Lung (tissue), 12 donors: ENCODE results near the gene DEPDC5. TPM values are rescaled to one million over a fixed set of nuclear protein-coding genes. Genes with fewer than 3 reads are reported as not detected.
A peak's percentile ranks its signal among the peaks of the same experiment; 100 is the strongest.
"Not testable (repeated sequence)": the region's sequence is repeated elsewhere in the genome, so short reads cannot be mapped to it uniquely, and the experiment has no call there.

Experiments
- ATAC-seq: fragments of 200-7000 bp; cut with Tn5 transposase; one replicate; pipeline ENCODE4 v1.9.1; 2020; ENCODE audit warnings: moderate number of reproducible peaks; ENCODE audit not compliant: insufficient read depth, low FRiP score
- DNase-seq, 3 donors: peaks; one replicate each; pipeline ENCODE4 v3.0.0-alpha.2; 2013 to 2017
- H3K27ac ChIP-seq, 2 donors: one replicate each; pipeline ENCODE4 v1.5.1; 2013; ENCODE audit warnings: mild to moderate bottlenecking in 2 of 2, moderate library complexity in 2 of 2, control low read depth in 1 of 2, inconsistent platforms in 1 of 2, low read depth in 1 of 2, low read length in 1 of 2
- H3K27me3 ChIP-seq, 3 donors: one replicate each; pipeline ENCODE4 v1.5.1; 2013; ENCODE audit warnings: low read length in 2 of 3; ENCODE audit not compliant: control insufficient read depth in 3 of 3, insufficient read depth in 3 of 3
- H3K36me3 ChIP-seq, 4 donors: one replicate each; pipeline ENCODE4 v1.5.1; 2013; ENCODE audit warnings: low read length in 4 of 4, mild to moderate bottlenecking in 1 of 4, moderate library complexity in 1 of 4; ENCODE audit not compliant: control insufficient read depth in 4 of 4, insufficient read depth in 4 of 4
- H3K4me1 ChIP-seq, 5 donors: one replicate each; pipeline ENCODE4 v1.5.1; 2013; ENCODE audit warnings: low read length in 5 of 5, mild to moderate bottlenecking in 2 of 5, moderate library complexity in 1 of 5; ENCODE audit not compliant: control insufficient read depth in 5 of 5, insufficient read depth in 5 of 5
- H3K4me3 ChIP-seq: one replicate; pipeline ENCODE4 v1.5.1; 2013; ENCODE audit warnings: mild to moderate bottlenecking, control low read depth, moderate library complexity
- H3K9ac ChIP-seq, 2 donors: one replicate each; pipeline ENCODE4 v1.5.1; 2013; ENCODE audit warnings: low read length in 2 of 2, control low read depth in 1 of 2; ENCODE audit not compliant: insufficient read depth in 1 of 2
- H3K9me3 ChIP-seq, 4 donors: one replicate each; pipeline ENCODE4 v1.5.1; 2013; ENCODE audit warnings: low read length in 3 of 4, mild to moderate bottlenecking in 1 of 4, moderate library complexity in 1 of 4; ENCODE audit not compliant: control insufficient read depth in 4 of 4, insufficient read depth in 3 of 4
- CTCF ChIP-seq: IDR thresholded peaks from 2 replicates; pipeline ENCODE4 v1.5.1; 2012; ENCODE audit warnings: mild to moderate bottlenecking; ENCODE audit errors: control extremely low read depth, extremely low read depth
- WGBS, 2 donors: extraction: QIAGEN DNeasy Blood & Tissue Kit; methylation state at CpG; one replicate each; pipeline ENCODE4 v1.1.7; 2013; 5-methylcytosine and 5-hydroxymethylcytosine counted together
- polyA plus RNA-seq, 2 donors: library from polyadenylated mRNA; stranded (reverse); fragments of 200-250 nt; gene quantifications; one replicate each; pipeline ENCODE4 v1.2.1, GENCODE V29; 2013
- total RNA-seq, 2 donors: library from RNA; depleted of rRNA in 1 of 2; stranded (reverse); fragments of >200 nt in 1 of 2; gene quantifications; one replicate each; pipeline ENCODE4 v1.2.1, GENCODE V29; 2014 to 2021
- donor health status: control.
- donor health status: control.
- donor health status: Bipolar disorder and iron deficiency.
- donor health status: healthy.
- donor health status: DM: yes; HTN: yes; CAD: no.

DEPDC5 gene
- total and polyA plus RNA-seq, 4 donors = 6.6 to 29.0 (median 16.3) TPM

- H3K4me3 ChIP-seq = no peak overlapping the region
- WGBS, 2 donors = 14 to 46% methylated on average over 2 of the region's 2 CpGs
- H3K4me1 ChIP-seq = peaks cover 0 to 5% (median 0%) of the 10 kb centered on the region in 5 donors
- no peak overlapping the region for H3K27ac ChIP-seq
- peak in 1 of 3 donors; percentile 12 for DNase-seq
- peaks cover 3 to 9% (median 7%) of the 10 kb centered on the region in 4 donors for H3K36me3 ChIP-seq
- H3K9me3 ChIP-seq = no peaks in the 10 kb centered on the region
- no peaks in the 10 kb centered on the region for H3K27me3 ChIP-seq
- no peak for ATAC-seq
- H3K9ac ChIP-seq = no peak overlapping the region
- no peak for TF ChIP-seq CTCF
Observed at GRCh38 chr22:31739795-31740201, 14.0 kb upstream of the DEPDC5 start.

GRCh38 chr22:31740314-31740713 is 13.5 kb upstream of the DEPDC5 start:
- not testable (repeated sequence) for H3K36me3 ChIP-seq, H3K27me3 ChIP-seq, H3K9me3 ChIP-seq, H3K27ac ChIP-seq, H3K4me1 ChIP-seq, H3K4me3 ChIP-seq, DNase-seq, ATAC-seq, H3K9ac ChIP-seq
- WGBS, 2 donors = 80 to 89% methylated on average over 7 of the region's 7 CpGs

- peaks cover 0 to 9% (median 6%) of the 10 kb centered on the region in 4 donors for H3K36me3 ChIP-seq
- no peaks in the 10 kb centered on the region for H3K9me3 ChIP-seq
- H3K27me3 ChIP-seq = no peaks in the 10 kb centered on the region
- H3K4me3 ChIP-seq = no peak overlapping the region
- H3K27ac ChIP-seq = no peak overlapping the region
- DNase-seq (no peak), ATAC-seq (no peak)
- H3K9ac ChIP-seq = no peak overlapping the region
- H3K4me1 ChIP-seq = peaks cover 0 to 5% (median 0%) of the 10 kb centered on the region in 5 donors
- TF ChIP-seq CTCF = no peak
- 77 to 78% methylated on average over 3 of the region's 3 CpGs for WGBS, 2 donors
Observed at GRCh38 chr22:31742115-31742514, 11.7 kb upstream of the DEPDC5 start.

- Histone ChIP-seq H3K27ac (no peak overlapping the region), H3K4me3 (no peak overlapping the region), H3K9me3 (no peaks in the 10 kb centered on the region), H3K4me1 (peaks cover 0 to 5% (median 2%) of the 10 kb centered on the region in 5 donors), H3K27me3 (no peaks in the 10 kb centered on the region), H3K36me3 (peaks cover 0 to 9% (median 6%) of the 10 kb centered on the region in 4 donors), H3K9ac (no peak overlapping the region)
- ATAC-seq (no peak), DNase-seq (no peak)
- TF ChIP-seq CTCF = no peak
- whole genome bisulfite sequencing, 2 donors = 96 to 97% methylated on average over 2 of the region's 2 CpGs
Observed at GRCh38 chr22:31742682-31743081, 11.1 kb upstream of the DEPDC5 start.
